OCI-LY7 (cell line): ENCODE results near the gene UBE2Q1.

Source experiments
- CTCF ChIP-seq: fragments of 200-600 bp; sonication (generic); conservative IDR thresholded peaks from 2 replicates; pipeline ENCODE4 v1.5.1; 2014; ENCODE audit warnings: mild to moderate bottlenecking, antibody characterized with exemption, low read length, moderate library complexity, mixed read lengths
- EZH2phosphoT487 ChIP-seq: fragments of 200-600 bp; sonication (generic); IDR thresholded peaks from 2 replicates; pipeline ENCODE4 v1.6.1; 2018; ENCODE audit warnings: low read depth, borderline replicate concordance, mild to moderate bottlenecking, mixed run types, antibody characterized with exemption, low read length, moderate library complexity, mixed read lengths

DNA sequence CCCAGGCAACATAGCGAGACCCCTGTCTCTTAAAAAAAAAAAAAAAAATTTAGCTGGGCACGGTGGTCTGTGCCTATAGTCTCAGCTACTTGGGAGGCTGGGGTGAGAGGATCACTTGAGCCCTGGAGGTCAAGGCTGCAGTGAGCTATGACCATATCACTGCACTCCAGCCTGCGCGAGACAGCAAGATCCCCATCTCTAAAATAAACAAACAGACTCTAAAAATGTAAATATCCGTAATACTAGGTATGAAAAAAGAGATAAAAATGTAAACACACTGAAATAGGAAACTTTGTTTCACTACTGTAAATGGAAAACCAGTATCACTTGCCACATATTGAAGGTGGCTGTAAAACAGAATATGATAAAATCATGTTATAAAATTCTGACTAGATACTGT is 32.3 kb upstream of the UBE2Q1 start:
- no peak for TF ChIP-seq CTCF
- no peak for TF ChIP-seq EZH2phosphoT487
